ENCODE measurements around the gene LRRC72. TPM values are rescaled to one million over a fixed set of nuclear protein-coding genes. Genes with fewer than 3 reads are reported as not detected.

Gene LRRC72
- total RNA-seq, 1 experiment from 2014 or later: not detected

DNA sequence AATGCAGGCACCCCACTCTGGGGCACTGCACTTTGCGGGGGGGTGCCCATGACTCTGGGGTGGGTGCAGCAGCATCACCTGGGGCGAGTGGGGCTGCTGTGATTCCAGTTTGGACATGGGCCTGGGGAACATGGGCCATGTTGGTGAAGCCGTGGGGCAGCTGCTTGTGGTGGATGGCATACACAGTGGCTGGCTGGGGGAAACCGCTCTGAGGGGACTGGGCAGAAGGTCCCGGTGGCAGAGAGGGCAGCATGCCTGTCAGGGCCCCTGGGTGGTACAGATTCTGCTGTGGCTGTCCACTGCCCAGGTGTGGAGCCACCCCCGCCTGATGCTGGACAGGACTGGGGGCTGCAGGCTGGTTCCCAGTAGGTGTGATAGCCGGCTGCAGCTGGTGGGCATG, 57.2 kb downstream of the LRRC72 start:
- in situ Hi-C loops (cut with HindIII; ENCODE audit: low pct_unique_long_range_greater_than_20kb, low sequenced_read_pairs) (no loop called here), intact Hi-C loops (cut with micrococcal nuclease; ENCODE audit: unreplicated experiment) (no loop called here)
- Histone ChIP-seq H3K4me3 (ENCODE audit: low read depth in 2 of 2, low read length in 2 of 2) (no peak overlapping the region), H3K36me3 (ENCODE audit: control insufficient read depth, insufficient read depth, low read length) (no peaks in the 10 kb centered on the region), H3K27ac (ENCODE audit: low read length) (no peak overlapping the region), H3K9me3 (ENCODE audit: control insufficient read depth, insufficient read depth, low read depth, low read length) (no peaks in the 10 kb centered on the region), H3K27me3 (ENCODE audit: control insufficient read depth, insufficient read depth, low read length) (no peaks in the 10 kb centered on the region), H3K4me1 (ENCODE audit: control insufficient read depth, insufficient read depth, low read length) (no peaks in the 10 kb centered on the region)
- TF ChIP-seq TCF7L2 (IDR thresholded peaks at IDR 0.05; ENCODE audit: low read depth, low read length) (no peak), REST (IDR thresholded peaks at IDR 0.05; ENCODE audit: insufficient read depth in 1 of 2, low read depth in 2 of 2, low read length in 1 of 2) (no peak), POLR2AphosphoS5 (IDR thresholded peaks at IDR 0.05; ENCODE audit: low read depth, low read length) (no peak), SIN3A (IDR thresholded peaks at IDR 0.05; ENCODE audit: borderline replicate concordance, insufficient read depth, low read depth, low read length) (no peak), CTCF (IDR thresholded peaks at IDR 0.05) (no peak)
- POLR2A ChIA-PET: no interaction called here
- no peak for DNase-seq (ENCODE audit: low read depth, low spot score)
- no TSS peak for BruUV-seq (replicated peaks)
- CTCF ChIA-PET: no interaction called here
- ATAC-seq: no peak

DNA sequence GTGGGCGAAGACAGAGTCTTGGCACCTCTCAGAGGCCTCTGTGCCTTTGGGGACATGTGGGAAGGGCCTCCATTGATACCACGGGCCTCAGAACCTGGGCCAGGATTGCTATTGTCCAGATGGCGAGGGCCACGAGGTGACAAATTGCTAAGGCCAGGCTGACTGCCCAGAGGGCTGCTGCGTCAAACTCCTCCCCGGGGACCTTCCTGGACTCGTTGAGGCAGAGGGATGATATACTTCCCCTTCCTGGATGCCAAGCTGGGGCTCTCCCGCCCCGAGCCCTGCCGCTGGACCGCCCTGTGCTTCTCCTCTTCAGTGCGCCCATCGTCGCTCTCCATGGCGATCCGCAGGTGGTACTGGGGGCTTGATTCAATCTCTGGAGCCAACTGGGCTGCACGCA, 58.9 kb downstream of the LRRC72 start:
- POLR2A ChIA-PET: no interaction called here
- BruUV-seq (replicated peaks): no TSS peak
- in situ Hi-C loops (cut with HindIII; ENCODE audit: low pct_unique_long_range_greater_than_20kb, low sequenced_read_pairs): no loop called here
- Histone ChIP-seq H3K27me3 (ENCODE audit: control insufficient read depth, insufficient read depth, low read length) (no peaks in the 10 kb centered on the region), H3K4me1 (ENCODE audit: control insufficient read depth, insufficient read depth, low read length) (no peaks in the 10 kb centered on the region), H3K27ac (ENCODE audit: low read length) (no peak overlapping the region), H3K9me3 (ENCODE audit: control insufficient read depth, insufficient read depth, low read depth, low read length) (no peaks in the 10 kb centered on the region), H3K36me3 (ENCODE audit: control insufficient read depth, insufficient read depth, low read length) (no peaks in the 10 kb centered on the region), H3K4me3 (ENCODE audit: low read depth in 2 of 2, low read length in 2 of 2) (no peak overlapping the region)
- no peak for DNase-seq (ENCODE audit: low read depth, low spot score)
- CTCF ChIA-PET: no interaction called here
- intact Hi-C loops (cut with micrococcal nuclease; ENCODE audit: unreplicated experiment): no loop called here
- ATAC-seq: no peak
- TF ChIP-seq REST (IDR thresholded peaks at IDR 0.05; ENCODE audit: insufficient read depth in 1 of 2, low read depth in 2 of 2, low read length in 1 of 2): no peak
- no peak for TF ChIP-seq POLR2AphosphoS5 (IDR thresholded peaks at IDR 0.05; ENCODE audit: low read depth, low read length)
